CD14-positive monocyte (primary cell): ENCODE results near the gene LIX1L. TPM values are rescaled to one million over a fixed set of nuclear protein-coding genes. Genes with fewer than 3 reads are reported as not detected.

Experiments
- DNase-seq, 3 donors: peaks; one replicate each; pipeline ENCODE4 v3.0.0-alpha.2; 2011 to 2022
- H2AFZ ChIP-seq: 2 replicates; pipeline ENCODE4 v1.6.0; 2012; ENCODE audit warnings: mild to moderate bottlenecking, low read depth, low read length, inconsistent platforms; ENCODE audit not compliant: insufficient read depth, poor library complexity, severe bottlenecking
- H3K27ac ChIP-seq, 2 donors: 1 replicate in 1 of 2; 2 replicates in 1 of 2; pipeline ENCODE4 v1.5.1; 2012 to 2013; ENCODE audit warnings: low read length in 2 of 2, control low read depth in 1 of 2, inconsistent platforms in 1 of 2, low read depth in 1 of 2, mild to moderate bottlenecking in 1 of 2
- H3K27me3 ChIP-seq, 2 donors: one replicate each; pipeline versions ENCODE4 v1.6.0 to v1.6.1; 2011 to 2013; ENCODE audit warnings: low read length in 2 of 2; ENCODE audit not compliant: control insufficient read depth in 2 of 2, insufficient read depth in 2 of 2
- H3K36me3 ChIP-seq, 2 donors: replicated peaks in 1 of 2; 1 replicate in 1 of 2; 2 replicates in 1 of 2; pipeline versions ENCODE4 v1.5.1 to v1.6.1; 2012 to 2013; ENCODE audit warnings: low read length in 2 of 2, control low read depth in 1 of 2, inconsistent platforms in 1 of 2, mild to moderate bottlenecking in 1 of 2; ENCODE audit not compliant: insufficient read depth in 2 of 2, control insufficient read depth in 1 of 2
- H3K4me1 ChIP-seq, 2 donors: 1 replicate in 1 of 2; 2 replicates in 1 of 2; pipeline versions ENCODE4 v1.5.1 to v1.6.1; 2012 to 2013; ENCODE audit warnings: low read length in 2 of 2, control low read depth in 1 of 2, inconsistent platforms in 1 of 2, mild to moderate bottlenecking in 1 of 2, moderate library complexity in 1 of 2; ENCODE audit not compliant: insufficient read depth in 2 of 2, control insufficient read depth in 1 of 2
- H3K4me2 ChIP-seq: replicated peaks from 2 replicates; pipeline ENCODE3; 2012; ENCODE audit warnings: low read length, moderate library complexity, mild to moderate bottlenecking; ENCODE audit not compliant: poor library complexity, severe bottlenecking; ENCODE audit errors: extremely low read depth
- H3K4me3 ChIP-seq, 3 experiments: fragments of 200-600 bp in 1 of 3; sonication (generic) in 1 of 3; replicated peaks in 1 of 3; 1 replicate in 2 of 3; 2 replicates in 1 of 3; pipeline ENCODE4 v1.5.1; 2011 to 2013; ENCODE audit warnings: low read length in 3 of 3, mild to moderate bottlenecking in 3 of 3, control low read depth in 2 of 3, low read depth in 2 of 3, inconsistent platforms in 1 of 3, moderate library complexity in 1 of 3
- H3K79me2 ChIP-seq: 2 replicates; pipeline ENCODE4 v1.6.0; 2012; ENCODE audit warnings: mild to moderate bottlenecking, control low read depth, inconsistent platforms, low read length, moderate library complexity; ENCODE audit not compliant: insufficient read depth
- H3K9ac ChIP-seq: 2 replicates; pipeline ENCODE4 v1.6.0; 2017; ENCODE audit warnings: low read length, mild to moderate bottlenecking; ENCODE audit not compliant: insufficient read depth, poor library complexity, severe bottlenecking
- H3K9me3 ChIP-seq, 2 donors: replicated peaks in 1 of 2; 1 replicate in 1 of 2; 2 replicates in 1 of 2; pipeline versions ENCODE4 v1.5.1 to v1.6.1; 2012 to 2013; ENCODE audit warnings: low read length in 2 of 2, control low read depth in 1 of 2; ENCODE audit not compliant: control insufficient read depth in 1 of 2, insufficient read depth in 1 of 2
- H4K20me1 ChIP-seq: 2 replicates; pipeline ENCODE4 v1.6.0; 2012; ENCODE audit warnings: mild to moderate bottlenecking, low read length, control low read depth, moderate library complexity; ENCODE audit not compliant: insufficient read depth
- H3K27ac Mint-ChIP-seq, 7 donors: one replicate each; pipeline ENCODE4 v1.8.0; 2020; ENCODE audit warnings: mild to moderate bottlenecking in 7 of 7, mixed read lengths in 7 of 7, moderate library complexity in 6 of 7, inconsistent platforms in 2 of 7
- H3K27me3 Mint-ChIP-seq, 3 donors: one replicate each; pipeline ENCODE4 v1.8.0; 2021 to 2022; ENCODE audit warnings: low read depth in 3 of 3, mild to moderate bottlenecking in 3 of 3, mixed read lengths in 3 of 3, moderate library complexity in 3 of 3, inconsistent platforms in 1 of 3
- H3K36me3 Mint-ChIP-seq, 2 donors: one replicate each; pipeline ENCODE4 v1.8.0; 2020; ENCODE audit warnings: mixed read lengths in 2 of 2, inconsistent platforms in 1 of 2, mild to moderate bottlenecking in 1 of 2
- H3K4me1 Mint-ChIP-seq: one replicate; pipeline ENCODE4 v1.8.0; 2020; ENCODE audit warnings: mild to moderate bottlenecking, mixed read lengths
- H3K4me3 Mint-ChIP-seq, 2 donors: one replicate each; pipeline ENCODE4 v1.8.0; 2020; ENCODE audit warnings: mild to moderate bottlenecking in 2 of 2, mixed read lengths in 2 of 2, moderate library complexity in 1 of 2
- H3K9me3 Mint-ChIP-seq, 7 donors: one replicate each; pipeline ENCODE4 v1.8.0; 2020 to 2022; ENCODE audit warnings: mixed read lengths in 7 of 7, mild to moderate bottlenecking in 6 of 7, moderate library complexity in 6 of 7, inconsistent platforms in 2 of 7
- WGBS: methylation state at CpG from one replicate; pipeline ENCODE4 v1.1.5; 2013; ENCODE audit warnings: missing lambda C conversion rate; ENCODE audit not compliant: insufficient coverage; 5-methylcytosine and 5-hydroxymethylcytosine counted together
- intact Hi-C, 2 donors: fragments of 100-400 bp; cut with micrococcal nuclease; formaldehyde crosslinking; loops; one replicate each; pipeline versions ENCODE4 v1.15.0 to v1.15.1; 2023
- polyA plus RNA-seq, 3 donors: library from polyadenylated mRNA; depleted of rRNA in 1 of 3; unstranded in 2 of 3; stranded (reverse) in 1 of 3; fragments of 300-500 nt in 2 of 3; fragments of >200 nt in 1 of 3; fragmentation: Illumina TruSeq in 2 of 3; gene quantifications; 1 replicate in 2 of 3; 2 replicates in 1 of 3; pipeline ENCODE4 v1.2.3, GENCODE V29; 2012 to 2021
- TF ChIP-seq, protein P1 (sequence below): fragments of 200-600 bp; IDR thresholded peaks from one replicate; pipeline ENCODE4 v1.8.0; 2022; ENCODE audit warnings: antibody characterized with exemption, mild to moderate bottlenecking

LIX1L gene
- polyA plus RNA-seq, 3 donors, result 6.3 to 13.6 (median 8.5) TPM

DNA sequence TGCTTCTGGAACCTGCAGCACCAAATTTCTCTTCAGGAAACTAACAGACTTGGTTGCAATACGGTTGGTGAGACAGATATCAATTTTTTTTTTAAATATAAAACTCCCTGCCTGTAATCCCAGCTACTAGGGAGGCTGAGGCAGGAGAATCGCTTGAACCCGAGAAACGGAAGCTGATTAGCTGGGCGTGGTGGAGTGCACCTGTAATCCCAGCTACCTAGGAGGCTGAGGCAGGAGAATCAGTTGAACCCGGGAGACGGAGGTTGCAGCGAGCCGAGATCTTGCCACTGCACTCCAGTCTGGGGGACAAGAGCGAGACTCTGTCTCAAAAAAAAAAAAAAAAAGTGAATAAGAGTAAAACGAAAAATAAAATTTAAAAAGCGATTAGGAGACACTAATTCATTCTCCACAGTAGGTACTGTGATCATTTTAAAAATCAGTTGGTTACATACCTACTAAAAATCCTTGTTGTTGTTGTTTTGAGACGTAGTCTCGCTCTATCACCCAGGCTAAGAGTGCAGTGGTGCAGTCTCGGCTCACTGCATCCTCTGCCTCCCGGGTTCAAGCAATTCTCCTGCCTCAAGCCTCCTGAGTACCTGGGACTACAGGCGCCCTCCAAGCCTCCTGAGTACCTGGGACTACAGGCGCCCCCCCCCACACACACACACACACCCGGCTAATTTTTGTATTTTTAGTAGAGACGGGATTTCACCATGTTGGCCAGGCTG, 29.7 kb downstream of the LIX1L start:
- DNase-seq, result no peak
- Mint-ChIP-seq H3K9me3 (no peaks in the 10 kb centered on the region), H3K36me3 (peaks cover 15 to 20% of the 10 kb centered on the region in 2 donors), H3K27me3 (no peaks in the 10 kb centered on the region), H3K4me1 (peaks cover 12% of the 10 kb centered on the region), H3K4me3 (no peak overlapping the region), H3K27ac (no peak overlapping the region)
- H3K36me3 ChIP-seq, result peaks cover 15 to 25% of the 10 kb centered on the region in 2 donors
- no peaks in the 10 kb centered on the region for H3K9me3 ChIP-seq
- H3K27ac ChIP-seq, result peak overlapping the region; percentile 96 to 97
- peak overlapping the region; percentile 79 to 94 (median 85) for H3K4me3 ChIP-seq
- H3K9ac ChIP-seq, result peak overlapping the region; percentile 89
- H4K20me1 ChIP-seq, result no peaks in the 10 kb centered on the region
- H3K4me1 ChIP-seq, result peaks cover 17 to 27% of the 10 kb centered on the region in 2 donors
- TF ChIP-seq, protein P1, sequence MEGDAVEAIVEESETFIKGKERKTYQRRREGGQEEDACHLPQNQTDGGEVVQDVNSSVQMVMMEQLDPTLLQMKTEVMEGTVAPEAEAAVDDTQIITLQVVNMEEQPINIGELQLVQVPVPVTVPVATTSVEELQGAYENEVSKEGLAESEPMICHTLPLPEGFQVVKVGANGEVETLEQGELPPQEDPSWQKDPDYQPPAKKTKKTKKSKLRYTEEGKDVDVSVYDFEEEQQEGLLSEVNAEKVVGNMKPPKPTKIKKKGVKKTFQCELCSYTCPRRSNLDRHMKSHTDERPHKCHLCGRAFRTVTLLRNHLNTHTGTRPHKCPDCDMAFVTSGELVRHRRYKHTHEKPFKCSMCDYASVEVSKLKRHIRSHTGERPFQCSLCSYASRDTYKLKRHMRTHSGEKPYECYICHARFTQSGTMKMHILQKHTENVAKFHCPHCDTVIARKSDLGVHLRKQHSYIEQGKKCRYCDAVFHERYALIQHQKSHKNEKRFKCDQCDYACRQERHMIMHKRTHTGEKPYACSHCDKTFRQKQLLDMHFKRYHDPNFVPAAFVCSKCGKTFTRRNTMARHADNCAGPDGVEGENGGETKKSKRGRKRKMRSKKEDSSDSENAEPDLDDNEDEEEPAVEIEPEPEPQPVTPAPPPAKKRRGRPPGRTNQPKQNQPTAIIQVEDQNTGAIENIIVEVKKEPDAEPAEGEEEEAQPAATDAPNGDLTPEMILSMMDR, result no peak
- H3K4me2 ChIP-seq, result peak overlapping the region; percentile 85
- H2AFZ ChIP-seq, result peak overlapping the region; percentile 71
- intact Hi-C loops, result no loop called here
- WGBS, result 54% methylated on average over 9 of the region's 20 CpGs
- H3K27me3 ChIP-seq, result no peaks in the 10 kb centered on the region
- peaks cover 18% of the 10 kb centered on the region for H3K79me2 ChIP-seq

DNA sequence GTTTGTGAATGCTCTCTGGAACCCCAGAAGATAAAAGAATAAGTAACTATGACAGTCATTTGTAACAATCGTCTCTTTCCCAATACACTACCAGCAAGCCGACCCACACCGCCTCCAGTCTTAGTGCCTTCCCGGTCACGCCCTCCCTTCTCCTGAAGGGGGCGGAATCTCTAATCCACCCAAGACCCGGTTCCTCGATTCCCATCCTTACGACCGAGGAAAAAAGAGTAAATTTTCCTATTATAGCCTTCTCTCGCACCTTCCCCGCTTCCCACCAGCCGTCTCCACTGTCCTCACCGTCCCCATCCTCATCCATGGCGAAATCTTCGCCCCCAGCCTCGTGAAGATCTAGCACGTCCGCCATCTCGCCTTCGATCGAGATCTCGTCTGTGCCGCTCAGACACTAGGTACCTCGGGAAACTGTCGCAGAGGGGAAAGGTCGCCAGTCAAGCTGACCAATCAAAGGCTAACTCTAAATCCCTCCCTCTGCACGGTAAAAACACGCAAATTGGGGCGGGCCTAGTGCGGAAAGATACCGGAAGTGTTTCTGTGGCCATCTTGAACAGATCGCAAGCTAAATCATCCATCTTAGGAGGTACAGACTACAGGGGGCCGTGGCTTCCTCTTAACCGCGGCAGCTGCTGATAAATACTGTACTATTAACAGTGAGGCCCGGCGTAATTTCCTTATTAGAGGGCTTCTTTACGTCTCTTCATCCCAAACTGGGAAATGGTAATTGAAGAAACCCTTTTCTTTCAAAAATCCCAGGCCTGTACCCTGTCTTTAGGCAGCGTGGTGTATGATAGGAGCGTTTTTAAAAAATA, 30.5 kb downstream of the LIX1L start, which contains the start of gene RBM8A:
Gene RBM8A, minus strand, starts transcription at position 422 of the 824 bp plus-strand sequence. Its CDS starts 58 bp downstream, at position 364.
- Mint-ChIP-seq H3K27ac (no peak within 1 kb of the TSS), H3K4me3 (no peak within 1 kb of the TSS), H3K9me3 (no peaks in the 10 kb centered on the region), H3K27me3 (no peaks in the 10 kb centered on the region), H3K36me3 (peaks cover 16 to 21% of the 10 kb centered on the region in 2 donors), H3K4me1 (peaks cover 12% of the 10 kb centered on the region)
- peak within 1 kb of the TSS; percentile 89 for H3K9ac ChIP-seq
- H3K79me2 ChIP-seq, result peaks cover 18% of the 10 kb centered on the region
- H3K9me3 ChIP-seq, result no peaks in the 10 kb centered on the region
- H3K4me1 ChIP-seq, result peaks cover 21 to 28% of the 10 kb centered on the region in 2 donors
- no peaks in the 10 kb centered on the region for H3K27me3 ChIP-seq
- no peaks in the 10 kb centered on the region for H4K20me1 ChIP-seq
- DNase-seq, result peak; percentile 98 to 99 (median 98)
- intact Hi-C loops, result no loop called here
- H3K27ac ChIP-seq, result peak within 1 kb of the TSS; percentile 96 to 97
- 0% methylated on average over 25 of the region's 41 CpGs for WGBS
- H3K36me3 ChIP-seq, result peaks cover 15 to 26% of the 10 kb centered on the region in 2 donors
- H3K4me2 ChIP-seq, result peak within 1 kb of the TSS; percentile 85
- TF ChIP-seq, protein P1, result peak; percentile 83
- peak within 1 kb of the TSS; percentile 79 to 94 (median 85) for H3K4me3 ChIP-seq
- peak within 1 kb of the TSS; percentile 71 for H2AFZ ChIP-seq
